ENCODE data around the gene THOC6. TPM values are rescaled to one million over a fixed set of nuclear protein-coding genes. Genes with fewer than 3 reads are reported as not detected.

Gene THOC6
- total RNA-seq, 1 experiment from 2014 or later = 76.5 TPM

DNA sequence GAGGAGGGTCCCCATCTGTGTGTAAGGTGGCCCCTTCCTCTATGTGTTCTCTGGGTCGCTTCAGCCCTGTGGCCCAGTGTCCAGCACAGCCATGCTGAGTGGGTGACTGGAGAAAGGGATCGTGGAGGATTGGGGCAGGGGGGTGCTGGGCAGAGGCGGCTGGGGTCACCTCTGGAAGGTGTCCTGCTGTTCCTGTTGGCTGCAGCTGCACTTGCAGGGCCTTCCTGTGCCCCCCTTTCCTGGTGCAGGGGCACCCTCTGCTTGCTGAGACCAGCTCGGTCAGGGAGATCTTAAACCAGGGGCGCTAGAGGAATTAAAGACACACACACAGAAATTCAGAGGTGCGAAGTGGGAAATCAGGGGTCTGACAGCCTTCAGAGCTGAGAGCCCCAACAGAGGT lies 52.7 kb downstream of the THOC6 start:
- ChIA-PET CTCF (interaction anchor here (1.6 to 6.5 kb wide), 4 partner anchors 11 to 48 kb away, joined by 9 to 59 read pairs (median 13); no protein-coding TSS in a partner anchor), POLR2A (interaction anchor here (1.5 kb wide), 1 partner anchor 18 kb away, joined by 5 read pairs; no protein-coding TSS in a partner anchor)
- H3K4me3 Mint-ChIP-seq = no peak overlapping the region
- H3K36me3 Mint-ChIP-seq = 0 out of 2 replicates have a peak, but pooled peaks cover 3% of the 10 kb centered on the region
- TF ChIP-seq CREB1 (CRISPR knock-in tag; IDR thresholded peaks at IDR 0.05) = no peak
- peaks cover 12% of the 10 kb centered on the region for H3K27me3 Mint-ChIP-seq (ENCODE audit: low read depth)
- peaks cover 52% of the 10 kb centered on the region for H3K4me1 Mint-ChIP-seq
- H3K9me3 Mint-ChIP-seq = peaks cover 5% of the 10 kb centered on the region; the same call in 1 of the 2 replicates
- H3K27ac Mint-ChIP-seq = no peak overlapping the region
- ATAC-seq (no peak), DNase-seq (ENCODE audit: low spot score) (no peak)

Other genes starting within 250 kb of the THOC6 start
- 252 to 267 TPM (median 267 TPM) in 3 replicates for gene ELOB, start 246.8 kb upstream of the THOC6 start, total RNA-seq (2021)
- 0.18 to 0.44 TPM (median 0.24 TPM) in 3 replicates for gene PRSS33, start 236.5 kb upstream of the THOC6 start, total RNA-seq (2021)
- gene PRSS41, start 225.6 kb upstream of the THOC6 start, total RNA-seq (2021) = not detected in 3 replicates
- 1.2 to 1.5 TPM (median 1.4 TPM) in 3 replicates for gene PRSS21, start 206.8 kb upstream of the THOC6 start, total RNA-seq (2021)
- not detected in 3 replicates for gene ZG16B, start 193.7 kb upstream of the THOC6 start, total RNA-seq (2021)
- gene PRSS22, start 165.9 kb upstream of the THOC6 start, total RNA-seq (2021) = 2.3 to 3.9 TPM (median 3.0 TPM) in 3 replicates
- gene FLYWCH2, start 140.8 kb upstream of the THOC6 start, total RNA-seq (2021) = 19.7 to 25.0 TPM (median 20.7 TPM) in 3 replicates
- gene FLYWCH1, start 112.1 kb upstream of the THOC6 start, total RNA-seq (2021) = 27.2 to 34.2 TPM (median 32.6 TPM) in 3 replicates
- gene KREMEN2, start 59.8 kb upstream of the THOC6 start, total RNA-seq (2021) = 7.5 to 8.6 TPM (median 8.5 TPM) in 3 replicates
- gene PAQR4, start 54.7 kb upstream of the THOC6 start, total RNA-seq (2021) = 21.1 to 32.4 TPM (median 21.5 TPM) in 3 replicates
- 102 to 120 TPM (median 113 TPM) in 3 replicates for gene PKMYT1, start 43.6 kb upstream of the THOC6 start, total RNA-seq (2021)
- gene CLDN9, start 11.1 kb upstream of the THOC6 start, total RNA-seq (2021) = 0.87 to 1.1 TPM (median 0.92 TPM) in 3 replicates
- gene CLDN6, start 5.9 kb upstream of the THOC6 start, total RNA-seq (2021) = 746 to 778 TPM (median 775 TPM) in 3 replicates
- 78.9 to 87.0 TPM (median 79.5 TPM) in 3 replicates for gene TNFRSF12A, start 3.7 kb upstream of the THOC6 start, total RNA-seq (2021)
- gene HCFC1R1, start 93 bp upstream of the THOC6 start, total RNA-seq (2021) = 76.0 to 84.0 TPM (median 83.2 TPM) in 3 replicates
- 27.3 to 28.5 TPM (median 28.2 TPM) in 3 replicates for gene BICDL2, start 12.9 kb downstream of the THOC6 start, total RNA-seq (2021)
- 41.2 to 49.0 TPM (median 43.3 TPM) in 3 replicates for gene MMP25, start 22.5 kb downstream of the THOC6 start, total RNA-seq (2021)
- 3.5 to 4.7 TPM (median 3.6 TPM) in 3 replicates for gene IL32, start 41.6 kb downstream of the THOC6 start, total RNA-seq (2021)
- 263 to 286 TPM (median 271 TPM) in 3 replicates for gene ZSCAN10, start 75.3 kb downstream of the THOC6 start, total RNA-seq (2021)
- 17.7 to 22.7 TPM (median 21.3 TPM) in 3 replicates for gene ZNF205, start 88.6 kb downstream of the THOC6 start, total RNA-seq (2021)
- gene ZNF213, start 111.0 kb downstream of the THOC6 start, total RNA-seq (2021) = 8.9 to 11.6 TPM (median 10.3 TPM) in 3 replicates
- gene OR1F1, start 164.2 kb downstream of the THOC6 start, total RNA-seq (2021) = 0.27 to 0.46 TPM (median 0.44 TPM) in 3 replicates
- gene ZNF200, start 211.1 kb downstream of the THOC6 start, total RNA-seq (2021) = 6.8 to 9.7 TPM (median 7.2 TPM) in 3 replicates
- 0.09 to 0.21 TPM (median 0.14 TPM) in 3 replicates for gene MEFV, start 232.6 kb downstream of the THOC6 start, total RNA-seq (2021)

Data from WTC11 (cell line).